ENCODE results near the gene PDE4D.

DNA sequence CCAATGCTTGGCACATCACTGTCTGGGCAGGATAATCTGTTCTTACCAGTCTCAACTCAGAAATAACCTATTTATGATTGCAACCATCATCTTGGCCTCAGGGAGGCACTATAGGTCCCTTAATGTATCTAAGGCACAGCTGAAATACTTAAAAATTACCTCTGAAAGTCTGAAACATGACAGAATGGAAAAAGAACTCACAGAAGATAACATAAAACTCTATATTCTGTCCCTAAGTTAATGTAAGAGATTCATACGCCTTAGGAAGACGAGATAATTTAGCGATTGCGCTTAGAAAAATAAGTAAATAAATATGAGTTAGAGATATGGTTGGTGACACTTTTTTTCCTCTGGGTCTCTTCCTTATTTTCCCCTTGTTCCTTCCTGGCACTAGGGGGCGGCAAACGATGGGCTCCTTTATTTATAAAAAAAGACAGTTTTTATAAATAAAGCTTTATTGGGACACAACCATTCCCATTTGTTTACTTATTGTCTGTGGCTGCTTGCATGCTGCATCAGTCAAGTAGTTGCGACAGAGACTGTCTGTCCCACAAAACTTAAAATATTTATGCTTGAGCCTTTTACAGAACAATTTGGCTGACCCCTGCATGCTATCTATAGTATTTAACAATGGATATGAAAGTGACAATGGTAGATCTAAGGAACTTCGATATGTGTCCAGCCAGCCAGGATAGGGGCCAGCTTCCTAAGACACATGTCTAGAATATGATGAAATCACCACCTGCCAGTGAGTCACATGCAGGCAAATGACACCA lies 79.6 kb downstream of the PDE4D start:
- TF ChIP-seq, protein P1, sequence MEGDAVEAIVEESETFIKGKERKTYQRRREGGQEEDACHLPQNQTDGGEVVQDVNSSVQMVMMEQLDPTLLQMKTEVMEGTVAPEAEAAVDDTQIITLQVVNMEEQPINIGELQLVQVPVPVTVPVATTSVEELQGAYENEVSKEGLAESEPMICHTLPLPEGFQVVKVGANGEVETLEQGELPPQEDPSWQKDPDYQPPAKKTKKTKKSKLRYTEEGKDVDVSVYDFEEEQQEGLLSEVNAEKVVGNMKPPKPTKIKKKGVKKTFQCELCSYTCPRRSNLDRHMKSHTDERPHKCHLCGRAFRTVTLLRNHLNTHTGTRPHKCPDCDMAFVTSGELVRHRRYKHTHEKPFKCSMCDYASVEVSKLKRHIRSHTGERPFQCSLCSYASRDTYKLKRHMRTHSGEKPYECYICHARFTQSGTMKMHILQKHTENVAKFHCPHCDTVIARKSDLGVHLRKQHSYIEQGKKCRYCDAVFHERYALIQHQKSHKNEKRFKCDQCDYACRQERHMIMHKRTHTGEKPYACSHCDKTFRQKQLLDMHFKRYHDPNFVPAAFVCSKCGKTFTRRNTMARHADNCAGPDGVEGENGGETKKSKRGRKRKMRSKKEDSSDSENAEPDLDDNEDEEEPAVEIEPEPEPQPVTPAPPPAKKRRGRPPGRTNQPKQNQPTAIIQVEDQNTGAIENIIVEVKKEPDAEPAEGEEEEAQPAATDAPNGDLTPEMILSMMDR (IDR thresholded peaks at IDR 0.05) = peak; percentile 89
- no peak for TF ChIP-seq EZH2 (IDR thresholded peaks at IDR 0.05; ENCODE audit: borderline replicate concordance, insufficient read depth, low read depth, low read length, poor library complexity, severe bottlenecking)
